Measurements from ENCODE around the gene OTOP3. TPM values are rescaled to one million over a fixed set of nuclear protein-coding genes. Genes with fewer than 3 reads are reported as not detected.
"Not testable (repeated sequence)": the region's sequence is repeated elsewhere in the genome, so short reads cannot be mapped to it uniquely, and the experiment has no call there.

Gene OTOP3
- total and polyA plus RNA-seq, 10 donors, result not detected

DNA sequence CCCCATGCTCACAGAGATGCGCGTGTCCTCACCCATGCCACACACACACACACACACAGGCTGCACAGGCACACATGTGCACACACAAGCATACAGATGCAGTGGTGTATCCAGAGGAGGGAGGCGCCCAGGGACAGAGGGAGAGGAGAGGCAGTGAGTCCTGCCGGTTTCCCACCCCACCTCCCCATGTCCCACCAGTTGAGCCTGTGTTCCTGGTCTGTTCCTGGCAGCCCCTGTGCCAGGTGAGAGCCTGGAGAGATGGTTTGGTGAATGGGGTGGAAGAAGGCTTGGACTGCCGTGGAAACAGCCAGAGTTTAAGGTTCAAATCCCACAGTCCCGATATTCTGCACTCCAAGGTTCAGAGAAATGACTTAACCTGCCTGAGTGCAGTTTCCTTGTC is 32.0 kb upstream of the OTOP3 start:
- no peaks in the 10 kb centered on the region for H3K4me1 ChIP-seq
- no peak overlapping the region for H3K27ac ChIP-seq
- peaks cover 0 to 58% (median 6%) of the 10 kb centered on the region in 7 donors for H3K27me3 ChIP-seq (replicated peaks in 1 of 7)
- H3K36me3 ChIP-seq, result no peaks in the 10 kb centered on the region
- TF ChIP-seq POLR2AphosphoS5 (IDR thresholded peaks at IDR 0.05), result no peak
- TF ChIP-seq POLR2A (IDR thresholded peaks at IDR 0.05), result no peak
- TF ChIP-seq, protein P1, sequence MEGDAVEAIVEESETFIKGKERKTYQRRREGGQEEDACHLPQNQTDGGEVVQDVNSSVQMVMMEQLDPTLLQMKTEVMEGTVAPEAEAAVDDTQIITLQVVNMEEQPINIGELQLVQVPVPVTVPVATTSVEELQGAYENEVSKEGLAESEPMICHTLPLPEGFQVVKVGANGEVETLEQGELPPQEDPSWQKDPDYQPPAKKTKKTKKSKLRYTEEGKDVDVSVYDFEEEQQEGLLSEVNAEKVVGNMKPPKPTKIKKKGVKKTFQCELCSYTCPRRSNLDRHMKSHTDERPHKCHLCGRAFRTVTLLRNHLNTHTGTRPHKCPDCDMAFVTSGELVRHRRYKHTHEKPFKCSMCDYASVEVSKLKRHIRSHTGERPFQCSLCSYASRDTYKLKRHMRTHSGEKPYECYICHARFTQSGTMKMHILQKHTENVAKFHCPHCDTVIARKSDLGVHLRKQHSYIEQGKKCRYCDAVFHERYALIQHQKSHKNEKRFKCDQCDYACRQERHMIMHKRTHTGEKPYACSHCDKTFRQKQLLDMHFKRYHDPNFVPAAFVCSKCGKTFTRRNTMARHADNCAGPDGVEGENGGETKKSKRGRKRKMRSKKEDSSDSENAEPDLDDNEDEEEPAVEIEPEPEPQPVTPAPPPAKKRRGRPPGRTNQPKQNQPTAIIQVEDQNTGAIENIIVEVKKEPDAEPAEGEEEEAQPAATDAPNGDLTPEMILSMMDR (IDR thresholded peaks at IDR 0.05 in 8 of 11, conservative IDR thresholded peaks at IDR 0.05 in 3 of 11), result no peak
- 73 to 81% (median 77%) methylated on average over 6 of the region's 6 CpGs for WGBS, 5 donors
- H3K4me3 ChIP-seq, result no peak overlapping the region
- no peak for DNase-seq
- intact Hi-C loops (cut with DNase I; ENCODE audit: low total_unique reads), result no loop called here
- no peaks in the 10 kb centered on the region for H3K9me3 ChIP-seq

DNA sequence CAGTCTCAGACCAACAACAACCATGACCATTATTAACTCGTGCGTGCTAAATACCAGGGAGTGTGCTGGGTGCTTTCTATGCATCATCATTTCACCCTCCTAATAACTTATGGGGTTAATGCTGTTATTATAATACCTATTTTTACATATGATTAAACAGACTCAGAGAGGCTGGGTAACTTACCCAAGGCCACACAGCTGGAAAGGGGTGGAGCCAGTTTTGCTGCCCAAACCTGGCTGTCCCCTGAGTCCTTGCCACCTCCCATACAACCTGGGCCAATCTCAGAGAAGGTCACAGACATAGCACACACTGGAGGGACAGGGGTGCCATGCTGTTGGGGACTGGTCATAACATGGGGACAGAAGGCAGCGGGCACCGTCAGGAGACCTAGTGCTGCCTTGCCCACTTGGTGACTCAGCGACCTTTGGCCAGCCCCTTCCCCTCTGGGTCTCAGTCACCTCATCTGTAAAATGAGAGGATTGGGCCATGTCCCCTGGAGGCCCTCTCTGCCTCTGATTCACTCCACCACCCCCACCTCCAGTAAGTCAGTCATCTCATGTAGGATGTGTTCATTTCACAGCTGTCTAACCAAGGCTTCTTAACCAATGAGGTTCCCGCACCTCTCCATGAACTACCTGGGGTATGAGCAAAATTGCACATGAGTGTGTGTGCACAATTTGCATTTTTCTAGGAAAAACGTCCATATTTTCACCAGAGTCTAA is 30.9 kb upstream of the OTOP3 start:
- DNase-seq, result no peak
- H3K9me3 ChIP-seq, result no peaks in the 10 kb centered on the region
- H3K27ac ChIP-seq, result no peak overlapping the region
- TF ChIP-seq POLR2A (IDR thresholded peaks at IDR 0.05) (no peak), POLR2AphosphoS5 (IDR thresholded peaks at IDR 0.05) (no peak)
- TF ChIP-seq, protein P1 (IDR thresholded peaks at IDR 0.05 in 8 of 11, conservative IDR thresholded peaks at IDR 0.05 in 3 of 11), result no peak
- peaks cover 0 to 58% (median 6%) of the 10 kb centered on the region in 7 donors for H3K27me3 ChIP-seq (replicated peaks in 1 of 7)
- H3K4me3 ChIP-seq, result no peak overlapping the region
- H3K36me3 ChIP-seq, result no peaks in the 10 kb centered on the region
- no peaks in the 10 kb centered on the region for H3K4me1 ChIP-seq
- intact Hi-C loops (cut with DNase I; ENCODE audit: low total_unique reads), result no loop called here
- 72 to 84% (median 79%) methylated on average over 4 to 7 of the region's 7 CpGs for WGBS, 5 donors

DNA sequence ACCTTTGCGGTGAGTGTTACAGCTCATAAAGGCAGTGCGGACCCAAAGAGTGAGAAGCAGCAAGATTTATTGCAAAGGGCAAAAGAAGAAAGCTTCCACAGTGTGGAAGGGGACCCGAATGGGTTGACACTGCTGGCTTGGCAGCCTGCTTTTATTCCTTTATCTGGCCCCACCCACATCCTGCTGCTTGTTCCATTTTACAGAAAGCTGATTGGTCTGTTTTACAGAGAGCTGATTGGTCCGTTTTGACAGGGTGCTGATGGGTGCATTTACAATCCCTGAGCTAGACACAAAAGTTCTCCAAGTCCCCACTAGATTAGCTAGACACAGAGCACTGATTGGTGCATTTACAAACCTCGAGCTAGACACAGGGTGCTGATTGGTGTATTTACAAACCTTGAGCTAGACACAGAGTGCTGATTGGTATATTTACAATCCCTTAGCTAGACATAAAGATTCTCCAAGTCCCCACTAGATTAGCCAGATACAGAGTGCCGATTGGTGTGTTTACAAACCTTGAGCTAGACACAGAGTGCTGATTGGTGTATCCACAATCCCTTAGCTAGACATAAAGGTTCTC is 29.4 kb upstream of the OTOP3 start:
- H3K4me3 ChIP-seq; DNase-seq; intact Hi-C loops (cut with DNase I; ENCODE audit: low total_unique reads); H3K9me3 ChIP-seq; H3K27ac ChIP-seq; H3K36me3 ChIP-seq; H3K4me1 ChIP-seq: not testable (repeated sequence)
- H3K27me3 ChIP-seq (replicated peaks in 1 of 7), result peaks cover 0 to 51% (median 5%) of the 10 kb centered on the region in 7 donors
- WGBS, 5 donors, result 65 to 81% (median 70%) methylated on average over 6 of the region's 6 CpGs

DNA sequence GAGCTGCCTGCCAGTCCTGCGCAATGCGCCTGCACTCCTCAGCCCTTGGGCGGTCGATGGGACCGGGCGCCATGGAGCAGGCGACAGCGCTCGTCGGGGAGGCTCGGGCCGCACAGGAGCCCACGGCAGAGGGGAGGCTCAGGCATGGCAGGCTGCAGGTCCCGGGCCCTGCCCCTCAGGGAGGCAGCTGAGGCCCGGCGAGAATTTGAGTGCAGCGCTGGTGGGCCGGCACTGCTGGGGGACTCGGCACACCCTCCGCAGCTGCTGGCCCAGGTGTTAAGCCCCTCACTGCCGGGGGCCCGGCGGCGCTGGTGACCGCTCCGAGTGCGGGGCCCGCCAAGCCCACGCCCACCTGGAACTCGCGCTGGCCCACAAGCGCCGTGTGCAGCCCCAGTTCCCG is 28.7 kb upstream of the OTOP3 start:
- no peak for DNase-seq
- H3K4me3 ChIP-seq, result no peak overlapping the region
- H3K27me3 ChIP-seq (replicated peaks in 1 of 7), result peaks cover 0 to 44% (median 5%) of the 10 kb centered on the region in 7 donors
- H3K9me3 ChIP-seq, result no peaks in the 10 kb centered on the region
- no peaks in the 10 kb centered on the region for H3K36me3 ChIP-seq
- TF ChIP-seq, protein P1 (IDR thresholded peaks at IDR 0.05 in 8 of 11, conservative IDR thresholded peaks at IDR 0.05 in 3 of 11), result no peak
- TF ChIP-seq POLR2AphosphoS5 (IDR thresholded peaks at IDR 0.05) (no peak), POLR2A (IDR thresholded peaks at IDR 0.05) (no peak)
- H3K27ac ChIP-seq, result no peak overlapping the region
- 94 to 100% (median 97%) methylated on average over 3 to 34 of the region's 34 CpGs for WGBS, 5 donors
- intact Hi-C loops (cut with DNase I; ENCODE audit: low total_unique reads), result no loop called here
- no peaks in the 10 kb centered on the region for H3K4me1 ChIP-seq

DNA sequence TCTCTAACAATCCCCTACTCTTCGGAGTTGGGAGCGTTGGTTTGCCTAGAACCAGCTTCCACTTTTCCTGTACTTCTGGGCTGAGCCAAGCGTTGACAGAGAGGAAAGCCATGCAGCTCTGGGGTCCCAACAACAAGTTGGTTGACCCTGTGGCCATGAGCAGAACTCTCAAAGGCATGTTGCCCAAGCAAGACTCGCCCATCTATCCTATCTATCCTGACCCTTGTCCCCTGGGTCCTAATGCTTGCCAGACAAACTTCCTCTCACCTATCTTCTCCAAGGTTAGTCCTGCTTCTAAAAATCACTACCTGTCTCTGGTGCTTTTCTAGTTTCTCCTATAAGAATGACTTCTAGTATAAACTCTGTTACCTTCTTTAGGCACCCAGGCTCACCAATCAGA is 26.6 kb upstream of the OTOP3 start:
- H3K27ac ChIP-seq; DNase-seq; H3K4me1 ChIP-seq; H3K36me3 ChIP-seq; intact Hi-C loops (cut with DNase I; ENCODE audit: low total_unique reads); H3K9me3 ChIP-seq; H3K4me3 ChIP-seq: not testable (repeated sequence)
- peaks cover 0 to 25% (median 0%) of the 10 kb centered on the region in 7 donors for H3K27me3 ChIP-seq (replicated peaks in 1 of 7)
- WGBS, 5 donors, result 68 to 78% (median 75%) methylated on average over 4 of the region's 4 CpGs

DNA sequence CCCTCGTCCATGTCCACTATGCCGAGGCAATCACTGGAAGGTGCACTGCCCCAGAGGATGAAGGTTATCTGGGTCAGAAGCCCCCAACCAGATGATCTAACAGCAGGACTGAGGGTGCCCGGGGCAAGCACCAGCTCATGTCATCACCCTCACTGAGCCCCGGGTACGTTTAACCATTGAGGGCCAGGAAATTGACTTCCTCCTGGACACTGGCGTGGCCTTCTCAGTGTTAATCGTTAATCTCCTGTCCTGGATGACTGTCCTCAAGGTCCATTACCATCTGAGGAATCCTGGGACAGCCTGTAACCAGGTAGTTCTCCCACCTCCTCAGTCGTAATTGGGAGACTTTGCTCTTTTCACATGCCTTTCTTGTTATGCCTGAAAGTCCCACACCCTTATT is 24.3 kb upstream of the OTOP3 start:
- H3K27ac ChIP-seq; H3K36me3 ChIP-seq; DNase-seq; H3K4me1 ChIP-seq; H3K9me3 ChIP-seq; intact Hi-C loops (cut with DNase I; ENCODE audit: low total_unique reads); H3K4me3 ChIP-seq: not testable (repeated sequence)
- peaks cover 0 to 25% (median 0%) of the 10 kb centered on the region in 7 donors for H3K27me3 ChIP-seq (replicated peaks in 1 of 7)
- WGBS, 5 donors, result 55 to 81% (median 71%) methylated on average over 8 of the region's 8 CpGs
